Right lung (tissue), 5 donors: Measurements from ENCODE around the gene TECPR2. TPM values are rescaled to one million over a fixed set of nuclear protein-coding genes. Genes with fewer than 3 reads are reported as not detected.

Source experiments
- DNase-seq, 2 donors: peaks; one replicate each; pipeline ENCODE4 v3.0.0-alpha.2; 2013
- polyA plus RNA-seq, 5 donors: library from polyadenylated mRNA; unstranded; fragments of 120-200 nt; gene quantifications; one replicate each; pipeline versions ENCODE4 v1.2.1 to v1.2.3, GENCODE V29; 2013; ENCODE audit warnings: inconsistent platforms in 1 of 5, low replicate concordance in 1 of 5; ENCODE audit not compliant: insufficient read length in 5 of 5, insufficient read depth in 1 of 5

The TECPR2 gene
- polyA plus RNA-seq, 5 donors, result 13.8 to 15.6 (median 14.5) TPM

DNA sequence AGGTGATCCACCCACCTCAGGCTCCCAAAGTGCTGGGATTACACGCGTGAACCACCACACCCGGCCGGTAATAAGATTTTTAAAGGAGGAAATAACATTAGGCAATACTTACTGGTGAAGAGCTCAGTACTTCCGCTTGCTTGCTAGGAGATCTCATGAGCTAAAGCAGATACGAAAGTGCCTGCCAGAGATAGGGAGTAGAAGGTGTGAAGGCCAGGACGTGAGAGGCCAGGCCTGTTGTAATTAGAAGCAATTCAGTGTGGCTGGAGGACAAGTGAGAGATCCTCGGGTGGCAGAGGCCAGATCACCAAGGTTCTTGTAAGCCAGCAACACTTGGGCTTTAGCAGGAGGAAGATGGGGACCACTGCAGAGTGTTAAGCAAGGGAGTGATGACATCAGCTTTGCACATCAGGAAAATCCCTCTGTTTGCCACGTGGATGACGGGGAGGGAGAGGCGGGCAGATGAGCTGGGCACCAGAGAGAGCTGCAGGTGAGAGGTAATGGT lies 7.6 kb downstream of the TECPR2 start:
- DNase-seq, result no peak

- DNase-seq, result no peak
Observed at GRCh38 chr14:102371361-102371760, 8.6 kb downstream of the TECPR2 start.

DNA sequence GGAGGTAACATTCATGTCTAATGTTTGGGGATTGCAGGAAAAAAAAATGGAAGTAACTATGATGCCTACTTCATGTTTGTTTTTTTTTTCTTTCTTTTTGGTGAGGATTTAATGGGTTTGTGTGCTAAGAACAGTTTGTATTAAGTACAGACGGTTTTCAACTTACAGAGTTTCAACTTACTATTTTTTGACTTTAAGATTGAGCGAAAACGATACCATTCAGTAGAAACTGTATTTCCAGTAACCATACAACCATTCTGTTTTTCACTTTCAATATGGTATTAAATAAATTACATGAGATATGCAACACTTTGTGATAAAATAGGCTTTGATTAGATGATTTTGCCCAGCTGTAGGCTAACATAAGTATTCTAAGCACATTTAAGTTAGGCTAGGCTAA lies 10.4 kb downstream of the TECPR2 start:
- no peak for DNase-seq

DNA sequence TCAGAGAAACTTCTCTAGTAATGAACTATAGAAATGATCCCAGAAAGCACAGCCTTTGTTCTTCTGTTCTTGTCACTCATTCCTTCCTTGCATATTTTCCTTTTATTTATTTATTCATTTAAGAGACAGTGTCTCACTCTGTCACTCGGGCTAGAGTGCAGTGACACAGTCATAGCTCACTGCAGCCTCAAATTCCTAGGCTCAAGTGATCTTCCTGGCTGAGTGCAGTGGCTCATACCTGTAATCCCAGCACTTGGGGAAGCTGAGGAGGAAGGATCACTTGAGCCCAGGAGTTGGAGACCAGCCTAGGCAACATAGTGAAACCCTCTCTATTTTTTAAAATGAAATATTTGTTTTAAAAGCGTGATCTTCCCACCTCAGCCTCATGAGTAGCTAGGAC lies 11.5 kb downstream of the TECPR2 start:
- no peak for DNase-seq

DNA sequence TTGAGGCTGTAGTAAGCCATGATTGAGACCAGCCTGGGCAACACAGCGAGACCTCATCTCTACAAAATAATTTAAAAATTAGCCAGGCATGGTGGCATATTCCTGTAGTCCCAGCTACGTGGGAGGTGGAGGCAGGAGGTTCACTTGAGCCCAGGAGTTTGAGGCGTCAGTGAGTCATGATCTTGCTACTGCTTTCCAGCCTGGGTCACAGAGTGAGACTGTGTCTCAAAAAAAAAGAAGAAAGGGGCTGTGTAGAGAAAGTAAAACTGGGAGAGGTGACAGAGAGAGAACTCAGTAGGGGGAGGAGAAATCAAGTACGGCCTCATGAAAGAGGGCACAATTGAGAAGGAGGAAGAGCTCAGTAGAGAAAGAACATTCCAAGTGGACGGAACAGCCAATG lies 12.4 kb downstream of the TECPR2 start:
- DNase-seq, result no peak

DNA sequence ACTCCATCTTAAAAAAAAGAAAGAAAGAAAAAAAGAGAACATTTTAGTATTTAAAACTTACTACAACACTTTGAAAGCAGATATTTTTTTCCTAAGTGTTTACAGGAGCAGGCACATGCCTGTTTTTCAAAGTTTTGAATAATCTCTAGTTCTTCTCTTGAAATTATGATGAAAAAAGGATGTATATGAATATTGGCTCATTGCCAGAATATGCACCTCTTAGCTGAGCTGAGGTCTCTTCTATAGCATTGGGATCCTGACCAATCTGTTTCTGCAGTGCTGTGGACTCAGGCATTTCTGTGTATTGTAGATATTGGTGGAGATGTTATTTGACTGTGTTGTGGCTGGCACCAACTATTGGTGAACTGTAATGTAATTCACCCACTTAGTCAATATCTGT lies 15.0 kb downstream of the TECPR2 start:
- DNase-seq, result no peak

- no peak for DNase-seq
Observed at GRCh38 chr14:102378830-102379229, 16.1 kb downstream of the TECPR2 start.

DNA sequence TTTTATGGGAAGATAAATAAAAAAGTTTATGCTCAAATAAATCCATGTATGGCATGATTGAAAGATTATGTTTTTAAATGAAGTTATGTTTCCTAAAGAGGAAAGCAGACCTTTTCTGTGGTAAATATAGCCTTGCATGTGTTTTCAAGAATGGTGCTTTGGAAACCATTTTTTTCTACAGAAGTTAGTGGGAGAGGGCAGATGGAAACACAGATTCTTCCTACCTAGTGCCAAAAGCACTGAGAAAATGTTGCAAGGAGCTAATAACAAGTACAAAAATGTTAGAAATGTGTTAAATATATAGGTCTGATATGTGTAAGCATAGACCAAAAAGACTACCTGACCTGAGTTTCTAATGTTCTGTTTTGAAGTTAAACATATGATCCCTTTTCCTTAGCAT lies 24.3 kb downstream of the TECPR2 start:
- DNase-seq, result no peak

- no peak for DNase-seq
Observed at GRCh38 chr14:102389246-102389645, 26.5 kb downstream of the TECPR2 start.

DNA sequence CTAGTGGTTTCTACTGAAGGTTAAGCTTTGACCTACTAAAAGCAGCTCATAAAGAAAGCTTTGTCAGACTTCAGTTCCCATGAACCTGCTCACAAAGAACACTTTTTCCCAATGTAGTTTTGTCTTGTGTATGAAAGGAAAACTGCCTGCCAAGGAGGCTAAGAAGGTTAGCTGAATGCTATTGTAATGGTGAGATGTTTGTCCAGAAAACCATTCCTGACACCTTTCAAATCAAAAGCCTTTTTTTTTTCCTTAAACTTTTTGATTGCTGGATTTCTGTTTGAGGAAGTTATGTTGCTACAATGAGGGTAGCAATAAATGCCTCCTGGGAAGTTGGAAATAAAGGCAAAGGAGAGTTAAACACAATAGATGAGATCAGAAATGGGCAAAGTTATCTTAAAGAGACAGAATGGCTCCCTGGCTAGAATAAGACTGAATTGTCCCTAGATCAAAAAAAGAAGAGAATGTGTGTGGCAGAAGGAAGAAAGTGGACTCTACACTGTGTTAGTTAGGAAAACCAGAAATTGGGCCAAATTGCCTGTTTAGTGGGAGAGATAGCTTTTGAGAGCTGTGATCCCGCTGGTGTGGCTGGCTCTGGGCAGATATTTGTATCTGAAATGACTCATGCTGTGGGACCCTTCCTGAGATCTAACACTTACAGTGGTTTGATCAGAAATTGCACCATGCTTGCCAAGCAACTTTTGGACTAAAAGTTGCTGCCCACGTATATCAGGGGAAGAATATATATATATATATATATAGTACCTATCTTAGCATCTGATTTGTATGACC lies 27.5 kb downstream of the TECPR2 start:
- no peak for DNase-seq

GRCh38 chr14:102392506-102392905 lies 29.8 kb downstream of the TECPR2 start:
- DNase-seq, result no peak

- DNase-seq, result no peak
Observed at GRCh38 chr14:102394717-102395375, 32.1 kb downstream of the TECPR2 start.

DNA sequence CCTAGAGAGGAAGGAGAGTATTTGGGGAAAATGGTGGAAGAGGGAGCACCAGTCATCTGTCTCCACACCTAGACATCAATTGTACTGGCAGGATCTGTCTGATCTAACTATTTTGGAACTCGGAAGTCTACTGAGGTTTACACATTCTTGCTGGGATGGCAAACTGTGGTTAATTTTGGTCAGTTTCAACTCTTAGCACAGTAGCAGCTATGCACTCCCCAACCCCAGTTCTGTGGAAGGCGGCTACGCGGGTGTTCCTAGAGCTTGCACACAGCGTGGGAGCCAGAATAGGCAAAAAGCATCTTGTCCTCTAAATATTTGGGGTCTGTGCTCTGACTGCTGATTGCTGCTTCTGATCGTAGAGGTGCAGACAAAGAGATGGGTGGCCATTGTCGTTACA lies 33.8 kb downstream of the TECPR2 start:
- DNase-seq, result no peak

DNA sequence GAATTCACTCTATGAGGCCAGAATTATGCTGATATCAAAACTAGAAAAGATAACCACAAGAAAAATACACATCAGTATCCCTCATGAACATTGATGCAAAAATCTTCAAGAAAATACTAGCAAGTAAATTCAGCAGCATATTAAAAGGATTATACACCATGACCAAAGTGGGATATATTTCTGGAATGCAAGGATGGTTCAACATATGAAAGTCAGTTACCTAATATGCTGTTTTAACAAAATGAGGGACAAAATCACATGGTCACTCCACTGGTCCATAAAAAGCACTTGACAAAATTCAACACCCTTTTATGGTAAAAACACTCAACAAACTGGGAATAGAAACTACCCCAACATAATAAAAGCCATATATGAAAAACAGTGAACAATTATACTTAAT lies 40.3 kb downstream of the TECPR2 start:
- DNase-seq, result no peak

DNA sequence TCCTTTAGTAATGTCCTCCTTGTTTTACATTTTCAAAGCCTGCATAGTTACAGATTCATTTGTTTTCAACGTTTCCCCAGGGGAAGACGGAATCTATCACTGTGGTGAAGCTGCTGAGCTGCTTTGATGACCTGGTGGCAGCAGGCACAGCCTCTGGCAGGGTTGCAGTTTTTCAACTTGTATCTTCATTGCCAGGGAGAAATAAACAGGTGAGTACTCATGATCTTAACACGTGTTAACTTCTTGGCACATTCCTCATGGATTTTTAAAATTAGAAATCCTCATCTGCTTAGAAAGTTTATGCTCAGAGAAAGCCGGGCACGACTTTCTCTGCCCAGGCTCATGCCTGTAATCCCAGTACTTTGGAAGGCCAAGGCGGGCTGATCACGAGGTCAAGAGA lies 44.5 kb downstream of the TECPR2 start:
- DNase-seq, result no peak

DNA sequence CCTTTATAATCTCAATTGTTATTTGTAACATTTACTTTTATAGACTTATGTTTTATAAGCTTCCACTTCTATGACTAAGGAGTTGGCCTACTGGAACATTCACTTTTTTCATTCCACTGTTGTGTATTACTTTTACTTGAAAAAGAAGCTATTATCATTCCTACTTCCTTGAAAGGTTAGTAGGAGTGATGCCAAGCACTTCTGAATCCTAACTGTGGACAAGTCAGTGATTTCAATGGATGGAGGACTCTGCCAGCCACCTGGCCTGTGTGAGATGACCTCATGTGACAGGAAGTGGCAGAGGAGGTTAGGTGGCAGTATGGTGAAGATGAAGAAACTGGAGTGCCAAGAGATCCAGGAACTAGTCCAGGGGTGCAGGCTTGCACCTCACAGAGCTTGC lies 46.0 kb downstream of the TECPR2 start:
- DNase-seq, result no peak

GRCh38 chr14:102415671-102416070 lies 52.9 kb downstream of the TECPR2 start:
- no peak for DNase-seq

GRCh38 chr14:102417001-102417431 lies 54.3 kb downstream of the TECPR2 start:
- DNase-seq, result no peak

GRCh38 chr14:102417646-102418045 lies 54.9 kb downstream of the TECPR2 start:
- no peak for DNase-seq

DNA sequence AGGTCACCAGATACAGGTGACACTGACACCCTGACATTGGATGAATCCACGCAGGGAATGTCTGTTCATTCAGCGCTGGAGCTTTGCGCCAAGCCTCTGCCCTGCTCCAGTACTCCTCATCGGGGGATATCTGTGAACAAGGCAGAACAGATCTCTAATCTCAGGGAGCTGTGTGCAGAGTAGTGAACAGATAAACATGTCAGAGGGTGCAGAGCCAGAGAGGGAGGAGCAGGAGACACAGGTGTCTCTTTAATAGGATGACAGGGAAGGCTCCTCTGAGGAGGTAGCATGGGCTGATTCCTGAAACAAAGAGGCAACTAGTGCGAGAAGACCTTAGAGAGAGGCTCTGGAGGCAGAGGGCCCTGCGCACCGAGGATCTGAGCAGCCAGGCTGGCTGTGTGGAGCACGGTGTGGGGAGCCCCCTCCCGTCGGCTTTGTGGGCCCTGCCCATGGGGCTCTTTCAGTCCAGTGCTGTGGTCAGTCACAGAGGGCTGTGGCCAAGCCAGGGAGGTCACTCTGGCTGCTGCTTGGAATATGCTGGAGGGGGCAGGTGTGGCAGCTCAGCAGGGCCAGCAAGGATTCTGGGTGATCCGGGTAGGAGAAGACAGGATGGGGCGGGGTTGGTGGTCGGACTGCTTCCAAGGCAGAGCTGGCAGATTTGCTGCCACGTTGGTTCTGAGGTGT lies 55.6 kb downstream of the TECPR2 start:
- no peak for DNase-seq

- DNase-seq, result no peak
Observed at GRCh38 chr14:102418853-102419240, 56.1 kb downstream of the TECPR2 start.

GRCh38 chr14:102419276-102419675 lies 56.5 kb downstream of the TECPR2 start:
- DNase-seq, result no peak

DNA sequence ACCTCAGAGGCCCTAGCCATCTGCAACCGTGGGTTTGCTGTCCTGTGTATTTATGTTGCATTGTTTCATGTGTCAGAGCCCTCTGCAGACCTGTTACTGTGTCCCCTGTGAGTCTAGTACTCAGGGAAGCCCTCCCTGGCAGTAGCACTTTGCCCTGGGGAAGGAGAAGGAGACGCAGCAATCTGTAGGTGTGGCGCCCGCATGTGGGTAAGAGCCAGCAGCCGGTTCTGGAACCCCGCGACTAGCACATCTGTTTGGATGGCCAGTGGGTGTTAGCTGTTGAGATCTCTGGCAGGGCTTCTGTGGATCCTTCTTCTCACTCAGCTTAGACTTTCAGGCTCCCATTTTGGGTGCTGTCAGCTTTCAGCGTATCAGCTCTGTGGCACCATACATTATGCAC lies 57.0 kb downstream of the TECPR2 start:
- no peak for DNase-seq
